Glutamatergic neuron (in vitro differentiated cells): Measurements from ENCODE around the gene ALKBH5. TPM values are rescaled to one million over a fixed set of nuclear protein-coding genes. Genes with fewer than 3 reads are reported as not detected.

ENCODE experiments used
- DNase-seq: peaks from one replicate; pipeline ENCODE4 v3.0.0; 2022
- H3K27ac Mint-ChIP-seq: one replicate; pipeline ENCODE4 v1.8.0; 2020; ENCODE audit warnings: mild to moderate bottlenecking, mixed read lengths, inconsistent platforms; ENCODE audit not compliant: unreplicated experiment
- H3K27me3 Mint-ChIP-seq: one replicate; pipeline ENCODE4 v1.8.0; 2020; ENCODE audit warnings: mild to moderate bottlenecking, moderate library complexity, mixed read lengths, inconsistent platforms; ENCODE audit not compliant: unreplicated experiment
- H3K36me3 Mint-ChIP-seq: one replicate; pipeline ENCODE4 v1.8.0; 2020; ENCODE audit warnings: mild to moderate bottlenecking, mixed read lengths, inconsistent platforms; ENCODE audit not compliant: unreplicated experiment
- H3K4me1 Mint-ChIP-seq: one replicate; pipeline ENCODE4 v1.8.0; 2020; ENCODE audit warnings: mild to moderate bottlenecking, low read depth, mixed read lengths, inconsistent platforms; ENCODE audit not compliant: unreplicated experiment
- H3K4me3 Mint-ChIP-seq: one replicate; pipeline ENCODE4 v1.8.0; 2020; ENCODE audit warnings: mild to moderate bottlenecking, mixed read lengths, inconsistent platforms; ENCODE audit not compliant: unreplicated experiment
- H3K9me3 Mint-ChIP-seq: one replicate; pipeline ENCODE4 v1.8.0; 2020; ENCODE audit warnings: mild to moderate bottlenecking, moderate library complexity, mixed read lengths, inconsistent platforms; ENCODE audit not compliant: unreplicated experiment
- total RNA-seq: library from RNA; stranded (reverse); fragmentation: NEBNext Ultra II Directional; extraction: Animal tissue kit (Norgen Biotek cat#: 25700); gene quantifications from one replicate; pipeline ENCODE4 v1.2.1, GENCODE V29; 2021; ENCODE audit not compliant: unreplicated experiment
- TF ChIP-seq, protein P1 (sequence below): fragments of 200-600 bp; sonication (generic); IDR thresholded peaks from one replicate; pipeline ENCODE4 v1.5.0; 2021; ENCODE audit not compliant: partially characterized antibody, unreplicated experiment

The ALKBH5 gene
- total RNA-seq, 1 donor from 2014 or later = 62.7 TPM

DNA sequence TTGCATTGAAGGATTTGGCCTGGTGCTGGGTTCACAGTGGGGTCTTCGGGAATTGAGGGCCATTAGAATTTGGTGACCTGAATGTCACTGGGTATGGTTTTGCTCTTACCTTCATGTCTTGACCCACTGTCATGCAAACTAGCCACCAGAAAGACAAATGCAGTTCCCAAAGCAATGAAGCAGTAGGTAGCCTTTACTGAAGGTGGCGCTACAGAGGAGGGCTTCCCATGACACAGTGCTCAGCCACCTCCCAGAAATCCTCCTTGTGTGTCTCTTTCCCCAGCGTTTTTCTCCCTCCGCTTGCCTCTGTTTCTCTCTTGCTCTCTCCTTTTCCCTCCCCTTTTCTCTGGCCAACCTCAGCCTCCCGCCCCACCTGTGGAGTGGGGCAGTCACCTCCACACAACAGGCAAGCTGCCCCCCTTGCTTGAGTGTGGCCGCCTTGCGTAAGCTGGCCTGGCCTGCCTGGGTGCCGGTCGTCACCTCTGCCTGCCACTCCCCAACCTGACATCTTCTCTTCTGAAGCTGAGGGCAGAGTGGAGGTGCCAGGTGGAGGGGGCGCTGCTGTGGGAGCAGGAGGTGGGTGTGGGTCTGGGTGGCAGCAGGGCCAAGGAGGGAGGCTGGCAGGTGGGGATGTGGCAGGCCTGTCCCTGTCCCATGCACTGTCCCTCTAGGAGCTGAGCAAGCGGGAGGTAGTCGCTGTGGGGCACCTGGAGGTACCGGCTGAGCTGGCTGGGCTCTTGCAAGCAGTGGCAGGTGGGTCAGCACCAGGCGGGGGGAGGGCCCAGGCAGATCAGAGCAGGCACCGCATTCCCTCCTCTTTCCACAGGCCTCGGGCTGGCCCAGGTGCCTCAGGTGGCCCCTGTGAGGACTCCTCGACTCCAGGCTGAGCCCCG lies 40.3 kb upstream of the ALKBH5 start:
- Mint-ChIP-seq H3K4me1 (no peaks in the 10 kb centered on the region), H3K27me3 (peaks cover 1% of the 10 kb centered on the region), H3K9me3 (peaks cover under 1% of the 10 kb centered on the region), H3K27ac (no peak overlapping the region), H3K36me3 (no peaks in the 10 kb centered on the region), H3K4me3 (no peak overlapping the region)
- no peak for DNase-seq
- TF ChIP-seq, protein P1, sequence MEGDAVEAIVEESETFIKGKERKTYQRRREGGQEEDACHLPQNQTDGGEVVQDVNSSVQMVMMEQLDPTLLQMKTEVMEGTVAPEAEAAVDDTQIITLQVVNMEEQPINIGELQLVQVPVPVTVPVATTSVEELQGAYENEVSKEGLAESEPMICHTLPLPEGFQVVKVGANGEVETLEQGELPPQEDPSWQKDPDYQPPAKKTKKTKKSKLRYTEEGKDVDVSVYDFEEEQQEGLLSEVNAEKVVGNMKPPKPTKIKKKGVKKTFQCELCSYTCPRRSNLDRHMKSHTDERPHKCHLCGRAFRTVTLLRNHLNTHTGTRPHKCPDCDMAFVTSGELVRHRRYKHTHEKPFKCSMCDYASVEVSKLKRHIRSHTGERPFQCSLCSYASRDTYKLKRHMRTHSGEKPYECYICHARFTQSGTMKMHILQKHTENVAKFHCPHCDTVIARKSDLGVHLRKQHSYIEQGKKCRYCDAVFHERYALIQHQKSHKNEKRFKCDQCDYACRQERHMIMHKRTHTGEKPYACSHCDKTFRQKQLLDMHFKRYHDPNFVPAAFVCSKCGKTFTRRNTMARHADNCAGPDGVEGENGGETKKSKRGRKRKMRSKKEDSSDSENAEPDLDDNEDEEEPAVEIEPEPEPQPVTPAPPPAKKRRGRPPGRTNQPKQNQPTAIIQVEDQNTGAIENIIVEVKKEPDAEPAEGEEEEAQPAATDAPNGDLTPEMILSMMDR = no peak

DNA sequence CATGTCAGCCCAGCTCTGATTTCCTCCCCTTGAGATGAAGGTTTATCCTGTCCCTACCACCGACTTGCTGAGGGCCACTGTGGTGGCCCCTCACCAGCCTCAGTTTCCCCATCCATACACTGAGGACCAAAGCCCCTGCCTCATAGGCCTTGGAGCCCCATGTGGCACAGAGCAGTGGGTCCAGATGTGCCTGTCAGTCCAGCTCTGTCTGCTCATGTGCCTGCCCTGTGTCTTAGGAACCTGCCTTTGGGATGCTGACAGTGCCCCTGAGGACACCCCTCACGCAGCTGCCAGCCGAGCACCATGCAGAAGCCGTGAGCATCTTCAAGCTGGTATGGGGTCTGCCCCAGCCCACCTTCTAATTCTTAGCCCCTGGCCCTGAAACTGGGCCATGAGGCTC lies 39.4 kb upstream of the ALKBH5 start:
- H3K4me1 Mint-ChIP-seq = no peaks in the 10 kb centered on the region
- no peaks in the 10 kb centered on the region for H3K36me3 Mint-ChIP-seq
- H3K4me3 Mint-ChIP-seq = no peak overlapping the region
- H3K27ac Mint-ChIP-seq = no peak overlapping the region
- TF ChIP-seq, protein P1 = no peak
- no peak for DNase-seq
- peaks cover 1% of the 10 kb centered on the region for H3K27me3 Mint-ChIP-seq
- H3K9me3 Mint-ChIP-seq = no peaks in the 10 kb centered on the region

- Mint-ChIP-seq H3K4me3 (no peak overlapping the region), H3K27me3 (peaks cover 1% of the 10 kb centered on the region), H3K4me1 (no peaks in the 10 kb centered on the region), H3K9me3 (no peaks in the 10 kb centered on the region), H3K27ac (no peak overlapping the region), H3K36me3 (no peaks in the 10 kb centered on the region)
- DNase-seq = no peak
- TF ChIP-seq, protein P1 = no peak
These were observed 38.8 kb upstream of the ALKBH5 start for GRCh38 chr17:18144855-18145254.

DNA sequence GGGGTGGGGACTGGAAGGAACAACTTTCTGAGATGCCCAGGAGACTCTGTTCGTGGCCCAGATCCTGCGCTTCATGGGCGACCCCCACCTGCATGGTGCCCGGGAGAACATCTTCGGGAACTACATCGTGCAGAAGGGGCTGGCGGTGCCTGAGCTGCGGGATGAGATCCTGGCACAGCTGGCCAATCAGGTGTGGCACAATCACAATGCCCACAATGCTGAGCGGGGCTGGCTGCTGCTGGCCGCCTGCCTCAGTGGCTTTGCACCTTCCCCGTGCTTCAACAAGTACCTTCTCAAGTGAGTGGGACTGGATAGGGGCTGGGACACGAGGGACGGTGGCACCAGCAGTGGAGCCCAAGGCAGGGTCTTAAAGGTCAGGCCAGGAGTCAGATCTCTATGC lies 37.8 kb upstream of the ALKBH5 start:
- Mint-ChIP-seq H3K27me3 (peaks cover 1% of the 10 kb centered on the region), H3K9me3 (no peaks in the 10 kb centered on the region), H3K4me3 (no peak overlapping the region), H3K27ac (no peak overlapping the region), H3K4me1 (no peaks in the 10 kb centered on the region), H3K36me3 (no peaks in the 10 kb centered on the region)
- TF ChIP-seq, protein P1 = no peak
- DNase-seq = no peak

GRCh38 chr17:18146259-18146658 lies 37.4 kb upstream of the ALKBH5 start:
- Mint-ChIP-seq H3K27ac (no peak overlapping the region), H3K4me3 (no peak overlapping the region)

More at GRCh38 chr17:18146259-18146658, 37.4 kb upstream of the ALKBH5 start:
- no peaks in the 10 kb centered on the region for H3K4me1 Mint-ChIP-seq
- DNase-seq = no peak
- TF ChIP-seq, protein P1 = no peak
- peaks cover 1% of the 10 kb centered on the region for H3K27me3 Mint-ChIP-seq
- H3K36me3 Mint-ChIP-seq = no peaks in the 10 kb centered on the region
- no peaks in the 10 kb centered on the region for H3K9me3 Mint-ChIP-seq
